ENCODE measurements around the gene CALHM6.

- TF ChIP-seq POLR2A (IDR thresholded peaks at IDR 0.05) (no peak), EP300 (IDR thresholded peaks at IDR 0.05) (no peak), CTCF (IDR thresholded peaks at IDR 0.05) (no peak), POLR2AphosphoS5 (IDR thresholded peaks at IDR 0.05) (no peak)
Measured at GRCh38 chr6:116446399-116446798, 14.8 kb upstream of the CALHM6 start.

Measured in stomach (tissue), 4 donors.